Measurements from ENCODE around the gene ATP2A2.
"Not testable (repeated sequence)": the region's sequence is repeated elsewhere in the genome, so short reads cannot be mapped to it uniquely, and the experiment has no call there.

The ATP2A2 gene

DNA sequence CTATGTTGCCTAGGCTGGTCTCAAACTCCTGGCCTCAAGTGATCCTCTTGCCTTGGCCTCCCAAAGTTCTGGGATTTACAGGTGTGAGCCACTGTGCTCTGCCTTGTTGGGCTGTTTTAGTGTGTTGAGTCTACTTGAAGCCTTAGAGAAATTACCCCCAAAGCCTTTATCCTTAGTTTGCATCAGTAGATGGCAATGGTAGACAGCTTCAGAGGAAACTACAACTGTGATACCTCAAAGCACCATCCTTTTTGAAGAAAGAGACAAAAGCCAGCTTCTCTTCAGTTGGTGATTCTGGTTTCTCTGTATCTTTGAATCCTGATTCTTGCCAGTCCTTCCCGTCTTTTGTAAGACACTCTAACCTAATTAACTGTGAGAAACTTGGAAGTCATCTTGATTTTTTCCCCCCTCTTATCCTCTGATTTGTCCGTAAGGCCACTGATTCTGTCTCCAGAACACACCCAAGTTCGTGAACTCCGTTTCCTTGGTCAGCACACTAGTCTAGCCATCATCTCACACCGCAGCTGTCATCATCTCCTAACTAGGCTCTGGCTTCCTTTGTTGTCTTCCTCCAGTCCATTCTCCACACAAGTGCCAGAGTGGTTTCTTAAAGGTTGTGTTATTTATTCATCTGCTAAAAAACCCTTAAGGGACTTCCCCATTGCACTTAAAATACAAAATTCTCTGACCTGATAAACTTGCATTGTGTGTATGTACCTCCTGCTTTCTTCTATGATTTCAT, 20.2 kb downstream of the ATP2A2 start:
- DNase-seq = no peak

DNA sequence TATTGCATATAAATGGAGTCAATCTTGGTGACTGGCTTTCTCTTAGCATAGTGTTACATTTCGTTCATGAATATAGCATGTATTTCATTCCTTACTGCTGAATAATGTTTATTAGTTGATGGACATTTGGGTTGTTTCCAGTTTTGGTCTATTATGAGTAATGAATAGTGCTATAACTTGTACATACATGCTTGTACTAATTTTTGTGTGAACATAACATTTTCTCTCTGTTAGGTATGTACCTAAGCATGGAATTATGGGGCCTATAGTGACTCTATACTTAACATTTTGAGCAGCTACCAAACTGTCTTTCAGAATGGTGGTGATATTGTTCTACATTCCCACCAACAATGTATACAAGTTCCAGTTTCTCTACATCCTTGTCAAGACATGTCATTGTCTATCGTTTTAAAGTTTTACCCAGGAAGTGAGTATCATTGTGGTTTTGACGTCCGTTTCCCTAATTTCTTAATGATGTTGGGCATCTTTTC, 23.1 kb downstream of the ATP2A2 start:
- DNase-seq = no peak

- no peak for DNase-seq
Measured at GRCh38 chr12:110307372-110307771, 26.3 kb downstream of the ATP2A2 start.

DNA sequence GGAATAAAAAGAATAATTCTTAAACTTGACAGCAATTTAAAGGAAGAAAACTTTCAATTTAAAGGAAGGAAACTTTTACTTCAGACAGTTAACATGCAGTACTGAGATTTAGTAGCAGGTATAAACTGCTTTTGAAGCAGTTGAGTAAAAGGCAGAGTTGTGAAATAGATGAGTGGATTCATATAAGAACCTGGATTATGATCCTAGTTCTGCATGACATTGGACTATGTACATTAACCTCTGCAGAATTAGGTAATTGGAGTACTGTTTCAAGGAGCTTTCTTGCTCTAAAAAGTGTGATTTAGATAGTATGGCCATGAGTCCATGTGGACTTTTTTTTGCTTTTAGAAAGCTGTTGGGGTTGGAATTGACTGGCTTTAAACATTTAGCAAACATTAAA, 29.7 kb downstream of the ATP2A2 start:
- no peak for DNase-seq

GRCh38 chr12:110311903-110312302, 30.9 kb downstream of the ATP2A2 start:
- no peak for DNase-seq

- DNase-seq = peak; percentile 32
Measured at GRCh38 chr12:110312581-110313360, 31.7 kb downstream of the ATP2A2 start.

DNA sequence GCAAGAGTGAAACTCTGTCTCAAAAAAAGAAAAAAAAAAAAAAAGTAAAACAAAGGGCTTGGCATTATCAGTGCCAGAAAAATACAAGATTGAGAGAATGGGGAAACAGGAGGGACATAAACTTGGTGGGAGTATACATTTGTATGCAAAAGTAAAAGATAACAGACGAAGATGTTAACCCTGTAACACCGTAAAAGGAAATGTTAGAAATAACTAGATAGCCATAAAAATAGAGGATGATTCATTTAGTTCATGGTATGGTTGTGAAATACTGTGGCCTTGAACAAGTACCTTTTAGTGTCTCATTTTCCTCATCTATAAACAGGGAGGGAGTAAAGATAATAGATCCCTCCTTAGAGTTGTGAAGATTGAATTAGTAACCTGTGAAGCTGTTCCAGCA, 33.3 kb downstream of the ATP2A2 start:
- DNase-seq = no peak

GRCh38 chr12:110316861-110317260, 35.8 kb downstream of the ATP2A2 start:
- no peak for DNase-seq

DNA sequence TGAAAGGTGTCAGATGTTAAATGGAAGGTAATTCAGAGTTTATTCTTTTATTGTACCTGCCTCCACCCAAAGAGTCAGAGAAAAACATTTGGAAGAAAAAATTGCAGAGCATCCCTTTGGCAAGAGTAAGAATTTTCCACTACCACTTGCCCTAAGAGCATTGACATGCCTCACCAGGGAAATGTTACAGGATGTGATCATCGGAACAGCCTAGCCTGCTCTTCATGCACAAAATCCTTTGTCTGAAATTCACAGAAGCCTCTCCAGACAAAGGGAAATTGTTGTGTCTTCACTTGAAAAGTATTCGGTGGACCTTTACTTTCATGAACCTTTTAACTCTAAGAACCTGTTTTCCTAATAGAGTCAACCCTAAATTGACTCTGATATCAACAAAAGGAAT, 36.9 kb downstream of the ATP2A2 start:
- DNase-seq = no peak

GRCh38 chr12:110320550-110320949, 39.5 kb downstream of the ATP2A2 start:
- DNase-seq = no peak

DNA sequence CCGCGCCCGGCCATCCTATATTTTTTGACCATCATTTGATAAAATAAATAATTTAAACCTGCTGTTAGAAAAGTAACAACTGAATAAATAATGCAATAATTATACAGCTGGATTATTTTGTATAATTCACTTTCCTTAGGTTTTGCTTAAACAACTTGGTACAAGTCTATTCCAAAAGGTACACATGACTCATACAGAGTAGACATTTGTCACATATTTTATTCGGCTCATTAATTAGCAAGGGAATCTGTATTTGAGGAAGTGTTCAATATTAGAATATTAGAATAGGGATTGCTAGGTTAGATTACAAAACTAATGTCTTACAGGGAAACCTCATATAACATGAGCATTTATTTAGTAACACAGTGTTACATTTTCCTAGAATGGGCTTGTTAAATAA, 48.7 kb downstream of the ATP2A2 start:
- DNase-seq = no peak

- no peak for DNase-seq
Measured at GRCh38 chr12:110330124-110330523, 49.1 kb downstream of the ATP2A2 start.

DNA sequence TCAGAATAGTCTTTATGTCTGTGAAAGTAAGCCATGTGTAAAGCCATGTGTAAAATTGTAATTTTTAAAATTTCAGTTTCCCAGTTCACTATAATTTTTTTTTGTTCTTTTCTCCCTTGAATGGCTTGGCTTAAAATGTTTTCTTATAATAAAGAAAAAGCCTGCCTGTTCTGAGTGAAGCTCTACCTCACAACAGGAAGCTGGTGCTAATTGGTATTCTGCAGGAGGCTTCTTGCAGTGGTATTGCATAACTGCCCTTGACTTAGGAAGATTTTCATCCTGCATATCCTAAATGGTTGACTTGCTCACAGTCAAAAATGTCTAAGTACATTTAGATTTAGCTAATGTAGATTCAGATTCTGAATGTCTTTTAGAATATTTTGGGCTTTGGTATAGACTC, 49.5 kb downstream of the ATP2A2 start:
- DNase-seq = no peak

DNA sequence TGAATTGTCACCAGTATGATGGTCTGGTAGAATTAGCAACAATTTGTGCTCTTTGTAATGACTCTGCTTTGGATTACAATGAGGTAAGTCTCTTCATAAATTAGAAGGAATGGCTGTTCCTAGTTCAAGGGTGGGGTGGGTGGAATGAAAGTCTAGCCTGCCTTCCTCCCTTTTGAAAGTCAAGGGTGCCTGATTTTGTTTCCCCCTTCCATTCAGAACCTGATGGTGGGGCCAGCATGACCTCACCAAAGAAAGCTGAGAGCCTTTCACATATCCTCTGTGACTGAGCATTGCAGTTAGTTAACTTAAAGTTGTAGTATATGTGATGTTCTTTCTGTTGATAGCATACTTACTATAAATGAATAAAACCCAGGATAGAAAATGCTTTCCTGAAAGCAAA, 52.2 kb downstream of the ATP2A2 start:
- no peak for DNase-seq

DNA sequence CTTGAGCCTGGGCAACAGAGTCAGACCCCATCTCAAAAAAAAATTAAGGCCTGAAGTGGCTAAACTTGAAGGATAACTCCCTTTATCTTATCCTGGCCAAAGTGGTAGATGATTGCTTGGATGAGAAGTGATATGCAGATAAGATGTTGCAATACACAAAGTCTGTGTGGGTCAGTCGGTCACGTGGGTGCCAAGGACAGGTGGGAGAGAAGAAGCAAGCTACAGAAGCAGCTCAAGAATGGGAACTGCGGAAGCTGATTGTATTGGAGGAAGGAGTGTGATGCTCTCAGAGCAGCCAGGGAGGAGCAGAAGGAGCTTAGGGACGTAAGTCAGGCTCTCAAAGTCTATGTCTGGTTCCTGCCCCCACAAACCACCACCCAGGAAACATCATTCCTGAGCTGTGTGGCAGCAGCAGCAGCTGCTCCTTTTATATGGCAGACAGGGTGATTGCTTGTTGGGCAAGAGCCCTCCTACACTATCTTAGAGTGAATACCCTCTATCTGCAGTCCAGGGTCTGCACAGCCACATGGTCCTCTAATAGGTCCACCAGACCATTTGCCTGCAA, 54.5 kb downstream of the ATP2A2 start:
- no peak for DNase-seq

- DNase-seq = no peak
Measured at GRCh38 chr12:110337912-110338710, 57.1 kb downstream of the ATP2A2 start.

DNA sequence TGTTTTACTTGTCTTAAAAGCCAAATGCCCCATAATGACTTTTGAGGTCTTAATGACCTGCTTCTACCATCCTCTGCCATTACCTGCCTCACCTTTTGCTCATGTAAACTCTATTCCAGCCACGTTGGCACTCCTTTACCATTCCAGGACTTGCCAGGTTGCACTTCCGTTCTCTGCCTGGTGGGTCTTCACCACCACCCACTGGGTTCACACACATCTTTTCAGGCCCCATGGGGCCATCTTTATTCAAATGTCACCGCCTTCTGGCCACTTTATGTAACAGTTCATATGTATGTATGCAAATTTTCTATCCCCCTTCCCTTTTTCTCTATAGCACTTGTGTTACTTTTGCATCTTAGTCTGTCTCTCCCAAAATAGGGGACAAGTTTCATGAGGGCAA, 57.7 kb downstream of the ATP2A2 start:
- no peak for DNase-seq

DNA sequence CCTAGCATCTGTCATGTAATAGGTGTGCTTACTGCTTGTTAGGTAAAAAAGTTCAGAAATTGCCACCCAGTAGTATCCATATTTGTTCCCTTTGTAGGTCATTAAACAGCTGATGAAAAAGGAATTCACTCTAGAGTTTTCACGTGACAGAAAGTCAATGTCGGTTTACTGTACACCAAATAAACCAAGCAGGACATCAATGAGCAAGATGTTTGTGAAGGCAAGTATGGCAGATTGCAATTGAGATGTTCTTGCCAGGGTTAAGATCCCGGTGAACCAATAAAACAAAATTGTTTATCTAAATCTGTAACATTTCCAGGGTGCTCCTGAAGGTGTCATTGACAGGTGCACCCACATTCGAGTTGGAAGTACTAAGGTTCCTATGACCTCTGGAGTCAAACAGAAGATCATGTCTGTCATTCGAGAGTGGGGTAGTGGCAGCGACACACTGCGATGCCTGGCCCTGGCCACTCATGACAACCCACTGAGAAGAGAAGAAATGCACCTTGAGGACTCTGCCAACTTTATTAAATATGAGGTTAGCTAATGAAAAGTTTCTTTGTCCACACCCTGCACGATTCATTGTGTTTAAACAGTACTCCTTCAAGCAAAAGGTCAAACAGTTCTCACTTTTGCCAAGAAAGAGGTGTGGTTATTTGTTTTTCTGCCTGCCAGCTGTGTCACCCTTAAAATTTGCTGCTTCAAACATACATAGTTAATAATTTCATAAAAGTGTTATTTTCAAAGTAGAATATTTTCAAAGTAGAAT, 58.3 kb downstream of the ATP2A2 start:
- no peak for DNase-seq

GRCh38 chr12:110340261-110340660, 59.2 kb downstream of the ATP2A2 start:
- DNase-seq = not testable (repeated sequence)

DNA sequence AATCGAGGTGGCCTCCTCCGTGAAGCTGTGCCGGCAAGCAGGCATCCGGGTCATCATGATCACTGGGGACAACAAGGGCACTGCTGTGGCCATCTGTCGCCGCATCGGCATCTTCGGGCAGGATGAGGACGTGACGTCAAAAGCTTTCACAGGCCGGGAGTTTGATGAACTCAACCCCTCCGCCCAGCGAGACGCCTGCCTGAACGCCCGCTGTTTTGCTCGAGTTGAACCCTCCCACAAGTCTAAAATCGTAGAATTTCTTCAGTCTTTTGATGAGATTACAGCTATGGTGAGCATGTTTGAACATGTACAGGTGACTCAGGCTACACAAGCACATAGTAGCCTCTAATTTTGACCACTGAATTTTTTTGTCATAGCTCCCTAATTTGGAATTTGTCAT, 59.7 kb downstream of the ATP2A2 start:
- DNase-seq = no peak

DNA sequence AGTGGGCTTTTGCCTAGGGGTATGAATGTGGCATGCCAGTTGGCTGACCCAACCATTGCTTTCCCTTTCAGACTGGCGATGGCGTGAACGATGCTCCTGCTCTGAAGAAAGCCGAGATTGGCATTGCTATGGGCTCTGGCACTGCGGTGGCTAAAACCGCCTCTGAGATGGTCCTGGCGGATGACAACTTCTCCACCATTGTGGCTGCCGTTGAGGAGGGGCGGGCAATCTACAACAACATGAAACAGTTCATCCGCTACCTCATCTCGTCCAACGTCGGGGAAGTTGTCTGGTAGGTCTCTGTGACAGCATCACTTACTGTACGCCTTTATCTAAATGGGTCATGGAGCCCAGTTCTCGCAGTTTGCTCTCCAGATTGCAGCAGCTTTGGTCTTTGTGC, 61.1 kb downstream of the ATP2A2 start:
- DNase-seq = no peak

- no peak for DNase-seq
Measured at GRCh38 chr12:110343114-110343513, 62.1 kb downstream of the ATP2A2 start.

Data from CD4-positive, alpha-beta T cell treated with Interleukin-10 for 1 hour (primary cell).